ENCODE measurements around the gene B3GLCT. TPM values are rescaled to one million over a fixed set of nuclear protein-coding genes. Genes with fewer than 3 reads are reported as not detected.
"Not testable (repeated sequence)": the region's sequence is repeated elsewhere in the genome, so short reads cannot be mapped to it uniquely, and the experiment has no call there.

Gene B3GLCT
- total RNA-seq, 2 donors from 2014 or later: 4.1 to 4.6 TPM

DNA sequence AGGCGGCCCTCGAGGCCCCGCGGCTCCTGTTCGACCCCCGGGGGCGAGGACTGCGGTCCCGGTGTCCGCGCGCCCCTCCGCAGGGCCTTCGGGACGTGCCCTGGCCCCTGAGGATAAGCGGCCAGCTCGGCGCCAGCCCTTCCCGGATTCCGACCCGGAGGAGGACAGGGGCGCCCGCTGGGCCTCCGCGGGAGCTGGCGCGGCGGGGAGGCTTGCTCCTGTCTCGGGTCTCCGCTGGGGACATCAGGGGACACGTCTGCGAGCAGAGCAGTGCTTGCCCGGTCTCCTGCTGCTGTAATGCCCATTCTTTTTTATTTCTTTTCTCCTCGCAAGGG lies 829 bp downstream of the B3GLCT start:
- H3K4me3 Mint-ChIP-seq: peak overlapping the region; percentile 75
- H3K4me1 Mint-ChIP-seq: peaks cover 21% of the 10 kb centered on the region
- H3K36me3 Mint-ChIP-seq (ENCODE audit: low read depth): no peaks in the 10 kb centered on the region
- H3K27me3 Mint-ChIP-seq: no peaks in the 10 kb centered on the region
- peak overlapping the region; percentile 51 for H3K27ac Mint-ChIP-seq
- ATAC-seq (replicated peaks): peak; percentile 20
- no peaks in the 10 kb centered on the region for H3K9me3 Mint-ChIP-seq

GRCh38 chr13:31201341-31202031 lies 1.7 kb downstream of the B3GLCT start:
- no peaks in the 10 kb centered on the region for H3K27me3 Mint-ChIP-seq
- no peak for ATAC-seq (replicated peaks)
- peak overlapping the region; percentile 75 for H3K4me3 Mint-ChIP-seq
- H3K9me3 Mint-ChIP-seq: no peaks in the 10 kb centered on the region
- H3K4me1 Mint-ChIP-seq: peaks cover 21% of the 10 kb centered on the region
- no peaks in the 10 kb centered on the region for H3K36me3 Mint-ChIP-seq (ENCODE audit: low read depth)
- H3K27ac Mint-ChIP-seq: peak overlapping the region; percentile 51

DNA sequence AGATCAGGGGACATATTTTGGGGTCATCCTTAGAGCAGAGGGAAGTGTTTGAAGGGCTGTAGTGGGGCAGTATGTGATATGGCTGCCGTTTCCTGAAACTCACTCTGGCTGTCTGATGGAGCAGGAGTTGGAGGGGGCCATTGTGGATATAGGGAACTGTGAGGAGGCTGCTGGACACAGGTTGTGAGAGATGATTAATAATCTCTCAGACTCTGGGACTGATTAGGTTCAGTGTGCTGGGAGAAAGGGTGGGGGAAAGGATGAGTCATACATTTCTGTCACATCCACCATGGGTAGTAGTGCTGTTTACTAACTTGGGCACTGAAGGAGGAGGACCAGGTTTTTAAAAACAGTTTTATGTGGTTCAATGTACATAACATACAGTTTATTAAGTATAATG lies 4.8 kb downstream of the B3GLCT start:
- H3K36me3 Mint-ChIP-seq (ENCODE audit: low read depth): no peaks in the 10 kb centered on the region
- H3K27me3 Mint-ChIP-seq: no peaks in the 10 kb centered on the region
- peak; percentile 57 for ATAC-seq (replicated peaks)
- H3K4me3 Mint-ChIP-seq: peak overlapping the region; percentile 8
- no peaks in the 10 kb centered on the region for H3K9me3 Mint-ChIP-seq
- H3K4me1 Mint-ChIP-seq: peaks cover 19% of the 10 kb centered on the region
- H3K27ac Mint-ChIP-seq: peak overlapping the region; percentile 78

- Mint-ChIP-seq H3K36me3 (ENCODE audit: low read depth) (no peaks in the 10 kb centered on the region), H3K27me3 (no peaks in the 10 kb centered on the region)
These were observed 8.1 kb downstream of the B3GLCT start for GRCh38 chr13:31207661-31208552.

GRCh38 chr13:31208559-31209122 lies 8.9 kb downstream of the B3GLCT start:
- H3K4me1 Mint-ChIP-seq: peaks cover 23% of the 10 kb centered on the region
- no peaks in the 10 kb centered on the region for H3K36me3 Mint-ChIP-seq (ENCODE audit: low read depth)
- no peaks in the 10 kb centered on the region for H3K9me3 Mint-ChIP-seq
- peak overlapping the region; percentile 51 for H3K4me3 Mint-ChIP-seq
- no peak for ATAC-seq (replicated peaks)
- no peaks in the 10 kb centered on the region for H3K27me3 Mint-ChIP-seq
- no peak overlapping the region for H3K27ac Mint-ChIP-seq

More at GRCh38 chr13:31207661-31208552, 8.1 kb downstream of the B3GLCT start:
- H3K4me1 Mint-ChIP-seq: peaks cover 18% of the 10 kb centered on the region
- H3K27ac Mint-ChIP-seq: no peak overlapping the region
- no peak overlapping the region for H3K4me3 Mint-ChIP-seq
- no peak for ATAC-seq (replicated peaks)
- H3K9me3 Mint-ChIP-seq: no peaks in the 10 kb centered on the region

DNA sequence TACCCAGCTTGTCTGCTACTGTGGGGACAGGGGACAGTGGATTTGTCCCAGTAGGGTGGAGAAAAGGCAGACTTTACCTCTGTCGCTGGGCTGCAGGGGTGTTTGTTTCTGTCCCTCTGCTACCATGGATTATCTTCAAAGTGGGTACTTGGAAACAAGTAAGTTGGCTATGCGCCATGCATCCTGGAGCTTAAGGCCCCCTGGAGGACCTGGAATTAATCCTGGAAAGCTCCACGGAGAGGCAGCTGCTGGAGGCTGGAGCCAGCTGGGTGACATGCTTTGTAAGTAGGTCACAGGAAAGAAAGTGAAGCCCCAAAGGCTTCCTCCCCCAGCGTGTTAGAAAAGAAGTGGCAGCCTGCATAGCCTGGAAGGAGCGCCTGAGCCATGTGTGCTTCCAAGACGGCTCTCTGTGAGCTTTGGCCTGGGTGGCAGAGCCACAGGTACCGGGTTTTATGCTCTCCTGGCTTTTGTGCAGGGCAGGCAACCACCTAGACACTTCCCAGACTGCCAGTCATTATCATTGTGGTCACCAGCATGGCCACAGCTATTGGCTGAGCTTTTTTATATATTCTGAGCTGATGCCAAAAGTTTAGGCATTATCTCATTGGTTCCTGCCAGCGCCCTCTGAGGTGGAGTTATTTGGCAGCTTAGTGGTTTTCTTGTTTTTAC lies 9.5 kb downstream of the B3GLCT start:
- Mint-ChIP-seq H3K9me3 (no peaks in the 10 kb centered on the region), H3K4me3 (peak overlapping the region; percentile 51)

GRCh38 chr13:31209841-31210210 lies 10.1 kb downstream of the B3GLCT start:
- Mint-ChIP-seq H3K27me3 (no peaks in the 10 kb centered on the region), H3K4me1 (peaks cover 25% of the 10 kb centered on the region), H3K36me3 (ENCODE audit: low read depth) (no peaks in the 10 kb centered on the region), H3K27ac (peak overlapping the region; percentile 55), H3K4me3 (peak overlapping the region; percentile 51), H3K9me3 (no peaks in the 10 kb centered on the region)
- ATAC-seq (replicated peaks): no peak

More for the DNA sequence above, 9.5 kb downstream of the B3GLCT start:
- Mint-ChIP-seq H3K36me3 (ENCODE audit: low read depth) (no peaks in the 10 kb centered on the region), H3K4me1 (peaks cover 26% of the 10 kb centered on the region), H3K27me3 (no peaks in the 10 kb centered on the region), H3K27ac (peak overlapping the region; percentile 55)
- peak; percentile 63 for ATAC-seq (replicated peaks)

GRCh38 chr13:31213651-31214289 lies 14.0 kb downstream of the B3GLCT start:
- Mint-ChIP-seq H3K4me1 (peaks cover 23% of the 10 kb centered on the region), H3K27ac (peak overlapping the region; percentile 34), H3K27me3 (no peaks in the 10 kb centered on the region), H3K4me3 (peak overlapping the region; percentile 21), H3K9me3 (no peaks in the 10 kb centered on the region), H3K36me3 (ENCODE audit: low read depth) (no peaks in the 10 kb centered on the region)
- peak; percentile 74 for ATAC-seq (replicated peaks)

- ATAC-seq (replicated peaks): no peak
- H3K27ac Mint-ChIP-seq: peak overlapping the region; percentile 34
- H3K9me3 Mint-ChIP-seq: no peaks in the 10 kb centered on the region
- H3K27me3 Mint-ChIP-seq: no peaks in the 10 kb centered on the region
- peaks cover 22% of the 10 kb centered on the region for H3K4me1 Mint-ChIP-seq
- no peaks in the 10 kb centered on the region for H3K36me3 Mint-ChIP-seq (ENCODE audit: low read depth)
- peak overlapping the region; percentile 21 for H3K4me3 Mint-ChIP-seq
These were observed 14.7 kb downstream of the B3GLCT start for GRCh38 chr13:31214435-31214834.

DNA sequence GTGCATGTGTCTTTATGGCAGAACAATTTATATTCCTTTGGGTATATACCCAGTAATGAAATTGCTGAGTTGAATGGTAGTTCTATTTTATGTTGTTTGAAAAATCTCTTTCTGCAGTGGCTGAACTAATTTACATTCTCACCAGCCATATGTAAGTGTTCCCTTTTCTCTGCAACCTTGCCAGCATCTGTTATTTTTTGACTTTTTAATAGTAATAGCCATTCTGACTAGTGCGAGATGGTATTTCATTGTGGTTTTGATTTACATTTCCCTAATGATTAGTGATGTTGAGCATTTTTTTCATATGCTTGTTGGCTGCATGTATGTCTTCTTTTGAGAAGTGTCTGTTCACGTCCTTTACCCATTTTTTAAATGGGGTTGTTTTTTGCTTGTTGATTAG lies 17.1 kb downstream of the B3GLCT start:
- H3K9me3 Mint-ChIP-seq; H3K36me3 Mint-ChIP-seq (ENCODE audit: low read depth); H3K4me3 Mint-ChIP-seq; H3K27ac Mint-ChIP-seq; ATAC-seq (replicated peaks); H3K27me3 Mint-ChIP-seq: not testable (repeated sequence)
- peaks cover 19% of the 10 kb centered on the region for H3K4me1 Mint-ChIP-seq

DNA sequence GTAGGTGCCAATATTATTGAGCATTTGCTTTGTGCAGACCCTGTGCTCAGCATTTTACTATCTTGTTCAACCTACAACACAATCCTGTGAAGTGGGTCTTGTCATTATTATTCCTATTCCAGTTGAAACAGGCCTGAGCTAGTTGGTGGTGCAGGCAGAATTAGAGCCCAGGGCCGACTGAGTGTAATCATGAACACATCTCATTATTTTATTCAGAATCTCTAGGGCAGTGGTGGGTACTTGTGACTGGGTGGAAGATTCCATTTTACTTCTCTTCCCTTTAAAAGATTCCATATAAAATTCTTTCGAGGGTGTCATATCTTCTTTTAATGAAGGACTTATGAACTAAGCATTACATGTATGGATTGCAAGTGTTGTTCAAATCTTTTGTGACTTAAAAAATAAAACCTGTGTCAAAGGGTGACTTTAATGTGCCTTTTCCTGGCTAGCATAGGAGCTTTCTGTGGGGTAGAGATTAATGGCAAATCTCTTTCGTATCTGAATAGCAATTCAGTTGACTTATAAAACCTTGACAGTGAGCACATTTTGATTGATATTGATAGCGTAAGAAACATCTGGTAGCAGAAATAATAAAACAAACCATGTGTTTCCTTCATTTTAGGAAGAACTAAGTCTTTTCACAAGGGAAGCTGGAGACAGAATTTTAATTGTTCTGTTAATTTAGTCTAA lies 20.3 kb downstream of the B3GLCT start:
- Mint-ChIP-seq H3K36me3 (ENCODE audit: low read depth) (peaks cover 6% of the 10 kb centered on the region), H3K27ac (no peak overlapping the region), H3K4me3 (no peak overlapping the region), H3K9me3 (no peaks in the 10 kb centered on the region), H3K27me3 (no peaks in the 10 kb centered on the region), H3K4me1 (no peaks in the 10 kb centered on the region)
- ATAC-seq (replicated peaks): no peak

DNA sequence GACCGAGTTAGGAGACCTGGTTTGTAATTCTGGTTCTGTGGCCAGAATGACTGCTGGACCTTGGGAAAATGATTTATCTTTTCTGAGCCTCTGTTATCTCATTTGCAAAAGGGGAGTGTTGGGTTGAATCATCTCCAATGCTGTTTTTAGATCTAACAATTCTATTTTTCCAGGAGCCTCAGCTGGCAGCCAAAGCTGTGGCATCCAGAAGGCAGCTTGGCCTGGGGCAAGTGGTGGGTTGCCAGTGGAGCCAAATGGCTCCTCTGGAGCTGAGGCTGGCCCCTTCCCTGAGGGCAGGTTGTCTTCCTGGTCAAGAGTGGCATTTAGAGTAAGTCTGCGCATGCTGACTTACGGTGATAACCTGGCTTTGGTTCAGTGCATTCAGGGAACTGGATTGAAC lies 21.3 kb downstream of the B3GLCT start:
- no peak for ATAC-seq (replicated peaks)
- H3K4me3 Mint-ChIP-seq: no peak overlapping the region

DNA sequence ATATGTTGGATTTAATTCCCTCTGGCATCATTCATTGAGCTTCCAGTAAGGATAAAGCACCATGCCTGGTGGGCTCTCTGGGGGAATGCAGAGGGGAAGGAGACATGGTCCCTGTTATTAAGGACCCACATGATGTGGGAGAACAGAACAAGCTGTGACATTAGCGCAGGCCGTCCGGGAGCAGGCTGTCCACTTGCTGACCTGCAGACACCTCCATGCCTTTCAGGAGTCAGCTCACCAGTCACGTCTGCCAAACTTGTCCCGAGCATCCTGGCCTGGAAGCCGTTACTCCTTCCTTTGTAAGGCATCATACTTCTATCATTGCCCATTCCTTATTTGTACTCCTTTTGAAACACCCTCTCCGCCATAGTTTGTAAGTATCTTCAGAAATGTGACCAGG lies 23.4 kb downstream of the B3GLCT start:
- no peak for ATAC-seq (replicated peaks)
- Mint-ChIP-seq H3K27ac (no peak overlapping the region), H3K4me1 (no peaks in the 10 kb centered on the region), H3K27me3 (no peaks in the 10 kb centered on the region), H3K4me3 (no peak overlapping the region), H3K9me3 (no peaks in the 10 kb centered on the region), H3K36me3 (ENCODE audit: low read depth) (peaks cover 6% of the 10 kb centered on the region)

More for the DNA sequence above, 21.3 kb downstream of the B3GLCT start:
- H3K9me3 Mint-ChIP-seq: no peaks in the 10 kb centered on the region
- no peaks in the 10 kb centered on the region for H3K4me1 Mint-ChIP-seq
- H3K27ac Mint-ChIP-seq: no peak overlapping the region
- peaks cover 6% of the 10 kb centered on the region for H3K36me3 Mint-ChIP-seq (ENCODE audit: low read depth)
- H3K27me3 Mint-ChIP-seq: no peaks in the 10 kb centered on the region
